GM18951 (cell line): ENCODE measurements around the gene MYH9.
"Not testable (repeated sequence)": the region's sequence is repeated elsewhere in the genome, so short reads cannot be mapped to it uniquely, and the experiment has no call there.

ENCODE experiments used
- POLR2A ChIP-seq: IDR thresholded peaks from 4 replicates; pipeline ENCODE4 v1.6.1; 2011; ENCODE audit warnings: mild to moderate bottlenecking; ENCODE audit not compliant: insufficient read length, insufficient read depth; ENCODE audit errors: extremely low read depth
- in situ Hi-C: fragments of 300-500 bp; cut with MboI; formaldehyde crosslinking; loops from one replicate; pipeline ENCODE4 v1.12.0; 2022; ENCODE audit warnings: low sequenced_read_pairs, mixed read lengths, inconsistent platforms; ENCODE audit not compliant: unreplicated experiment

Gene MYH9

DNA sequence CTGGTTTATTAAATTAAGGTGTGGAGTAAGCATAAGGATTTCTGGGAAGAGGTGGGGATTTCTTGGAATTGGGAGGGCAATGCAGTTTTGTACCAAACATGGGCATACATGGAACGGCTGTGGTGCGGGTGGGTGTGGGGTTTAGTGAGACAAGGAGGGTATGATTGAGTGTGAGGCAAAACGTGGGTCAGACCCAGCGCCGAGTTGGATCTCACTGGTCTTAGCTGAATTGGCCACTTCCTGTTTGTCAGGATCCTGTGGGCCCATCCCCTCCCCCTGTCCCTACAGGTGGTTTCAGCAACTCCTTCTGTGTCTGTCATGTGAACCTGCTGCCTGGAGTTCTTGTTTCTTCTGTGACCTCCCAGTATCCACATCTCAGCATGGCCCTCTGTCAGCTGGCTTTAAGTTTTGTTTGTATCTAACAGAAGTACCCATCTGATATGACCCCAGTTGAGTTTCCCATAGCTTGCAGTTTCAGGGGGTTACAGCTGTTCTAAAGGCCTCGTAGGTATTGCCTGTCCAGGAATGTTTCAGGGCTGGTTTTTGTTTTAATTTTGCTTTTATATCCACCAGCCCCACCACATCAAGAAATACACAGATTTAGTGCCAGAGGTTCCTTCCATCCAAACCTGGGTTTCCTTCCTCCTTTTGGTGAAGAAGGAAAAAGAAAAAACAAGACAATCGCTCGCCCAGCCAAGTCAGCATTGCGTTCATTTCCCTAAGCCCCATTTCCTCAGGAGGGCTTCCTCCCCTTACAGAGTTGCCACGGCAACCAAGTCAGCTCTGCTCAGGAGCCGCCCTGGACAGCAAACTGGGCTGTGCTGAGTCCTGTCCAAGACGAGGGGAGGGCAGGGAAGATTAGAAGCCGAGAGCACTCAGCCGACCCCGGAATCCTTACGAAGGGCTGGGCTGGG lies 128.8 kb downstream of the MYH9 start:
- no peak for TF ChIP-seq POLR2A
- in situ Hi-C loops: no loop called here

DNA sequence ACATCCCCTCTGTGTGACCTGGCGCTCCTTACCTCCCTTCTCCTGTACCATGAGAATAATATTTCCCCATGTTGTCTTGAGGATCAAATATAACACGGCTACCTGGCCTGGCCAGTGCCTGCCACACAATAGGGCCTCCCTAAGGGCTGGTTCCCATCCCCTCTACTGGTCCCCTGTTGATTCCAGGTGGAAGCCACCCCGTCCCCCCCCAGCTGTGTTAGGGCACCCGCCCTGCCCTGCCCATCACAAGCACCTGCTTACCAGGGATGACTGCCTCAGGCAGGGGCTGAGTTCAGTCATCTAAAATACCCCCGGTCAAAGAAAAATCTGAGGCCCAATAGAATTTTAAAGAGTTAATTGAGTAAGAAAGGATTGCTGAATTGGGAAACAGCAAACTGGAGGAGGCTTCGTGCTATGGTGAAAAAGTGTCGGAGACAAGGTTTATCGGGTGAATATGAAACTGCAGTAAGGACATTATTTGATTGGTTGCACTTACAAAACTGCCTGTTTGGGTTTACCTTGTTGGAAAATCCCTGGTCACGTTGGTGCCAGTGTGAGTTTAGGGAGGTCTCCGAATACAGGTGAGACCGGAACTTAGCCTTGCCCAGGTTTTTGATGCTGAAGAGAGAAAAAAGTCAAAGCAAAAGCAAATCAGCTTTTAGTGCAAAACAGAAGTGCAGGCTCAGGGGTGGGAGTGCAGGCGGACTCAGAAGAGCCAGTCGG lies 129.7 kb downstream of the MYH9 start:
- in situ Hi-C loops: no loop called here

DNA sequence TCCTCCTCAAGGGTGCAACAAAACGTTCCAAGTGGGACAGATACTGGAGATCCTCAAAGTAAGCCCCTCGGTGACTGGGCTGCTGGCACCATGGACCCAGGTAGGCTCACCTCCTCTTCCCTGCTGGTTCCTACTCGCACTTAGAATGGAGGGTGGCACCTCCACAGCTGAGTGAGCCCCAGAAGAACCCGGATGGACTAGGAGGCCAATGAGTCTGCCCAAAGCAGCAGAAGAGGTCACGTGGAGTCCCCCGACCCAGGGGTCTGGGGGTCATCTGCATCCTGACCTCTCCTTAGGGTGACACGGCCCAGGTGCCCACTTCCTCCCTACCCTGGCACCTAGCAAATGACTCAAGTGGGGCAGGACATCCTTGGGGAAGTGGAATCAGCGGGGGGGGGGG lies 130.5 kb downstream of the MYH9 start:
- in situ Hi-C loops: no loop called here

More for the DNA sequence above, 129.7 kb downstream of the MYH9 start:
- no peak for TF ChIP-seq POLR2A

GRCh38 chr22:36256478-36256877 lies 131.3 kb downstream of the MYH9 start:
- TF ChIP-seq POLR2A: no peak
- in situ Hi-C loops: no loop called here

More for the DNA sequence above, 130.5 kb downstream of the MYH9 start:
- no peak for TF ChIP-seq POLR2A

DNA sequence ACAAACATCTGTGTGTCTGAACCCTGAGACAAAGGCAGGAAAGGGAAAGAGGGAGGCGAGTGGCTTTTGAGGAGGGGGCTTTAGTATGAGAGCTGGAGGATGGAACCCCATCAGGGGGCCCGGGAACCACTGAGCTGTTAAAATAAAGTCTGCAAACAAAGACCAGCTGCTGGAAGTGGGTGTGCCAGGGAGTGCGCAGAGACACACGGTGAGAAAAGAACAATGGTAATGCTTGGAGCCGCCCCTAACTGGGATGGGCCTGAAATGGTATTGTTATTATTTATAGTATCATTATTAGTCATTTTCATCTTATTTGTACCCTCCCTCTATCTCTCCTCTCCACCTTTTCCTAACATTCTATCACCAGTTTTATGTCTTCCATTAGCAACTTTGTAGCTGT lies 132.2 kb downstream of the MYH9 start:
- in situ Hi-C loops: not testable (repeated sequence)

DNA sequence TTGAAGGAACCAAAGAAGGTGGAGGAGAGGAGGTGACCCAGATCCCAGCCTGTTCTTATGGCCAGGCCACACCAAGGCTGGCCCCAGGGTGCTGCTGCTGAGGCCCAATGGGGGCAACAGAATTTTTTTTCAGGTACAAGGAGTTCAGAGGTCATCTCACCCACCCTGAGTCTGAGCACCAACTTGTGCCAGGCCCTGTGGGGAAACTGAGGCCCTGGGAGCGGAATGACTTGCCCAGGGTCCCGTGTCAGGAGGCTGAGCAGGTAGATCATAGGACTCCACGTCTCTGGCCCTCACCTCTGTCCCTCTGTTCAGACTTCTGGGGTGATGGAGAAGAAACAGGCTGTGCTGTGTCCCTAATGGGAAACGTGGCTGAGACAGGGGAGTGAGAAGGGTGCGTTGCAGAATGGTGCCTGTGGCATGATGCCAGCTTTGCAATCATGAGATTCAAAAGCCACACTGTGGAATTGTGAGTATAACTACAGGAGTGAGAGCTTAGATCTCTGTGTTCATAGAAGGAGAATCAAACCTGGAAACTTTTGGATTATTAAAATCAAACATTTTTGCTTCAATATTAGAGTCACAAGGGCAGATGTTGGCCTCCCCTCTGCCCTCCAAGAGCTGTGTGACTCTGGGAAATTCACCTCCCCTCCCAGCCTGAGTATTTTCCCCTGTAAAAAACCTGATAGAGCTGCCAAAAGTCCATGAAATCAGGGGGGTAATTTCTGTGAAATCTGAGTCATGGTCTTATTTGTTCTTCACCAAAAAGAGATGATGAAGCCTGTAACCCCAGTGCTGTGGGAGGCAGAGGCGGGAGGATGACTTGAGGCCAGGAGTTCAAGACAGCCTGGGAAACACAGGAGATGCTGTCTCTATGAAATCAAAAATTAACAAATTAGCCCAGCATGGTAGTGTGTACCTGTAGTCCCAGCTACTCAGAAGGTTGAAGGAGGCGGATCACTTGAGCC lies 134.0 kb downstream of the MYH9 start:
- in situ Hi-C loops: no loop called here
- no peak for TF ChIP-seq POLR2A

DNA sequence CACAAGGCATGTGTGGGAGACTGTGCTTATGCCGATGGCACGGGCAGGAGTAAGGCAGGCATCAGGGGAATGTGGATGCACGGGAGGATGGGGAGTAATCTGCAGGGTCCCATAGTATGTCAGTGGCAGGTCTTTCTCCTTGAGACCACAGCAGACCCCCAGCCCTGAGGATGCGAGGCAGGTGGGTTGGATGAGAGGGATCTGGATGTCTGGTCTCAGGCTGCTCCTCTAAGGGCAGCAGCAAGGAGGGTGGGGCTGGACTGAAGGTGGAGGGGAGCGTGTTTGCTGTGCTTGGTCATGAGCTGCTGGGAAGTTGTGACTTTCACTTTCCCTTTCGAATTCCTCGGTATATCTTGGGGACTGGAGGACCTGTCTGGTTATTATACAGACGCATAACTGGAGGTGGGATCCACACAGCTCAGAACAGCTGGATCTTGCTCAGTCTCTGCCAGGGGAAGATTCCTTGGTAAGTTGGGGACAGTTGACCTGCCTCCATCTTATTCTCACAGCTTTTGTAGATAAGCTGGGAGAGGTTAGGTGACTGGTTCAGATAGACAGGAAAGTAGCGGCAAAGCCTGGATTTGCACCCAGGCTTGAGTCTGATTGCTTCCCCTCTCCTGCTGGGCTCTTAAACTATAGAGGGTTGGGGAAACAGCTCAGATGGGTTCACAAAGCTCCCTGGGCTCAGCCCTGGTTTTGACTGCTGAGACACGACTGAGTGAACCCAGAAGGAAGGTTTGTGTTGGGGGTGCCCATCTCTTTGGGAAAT lies 134.8 kb downstream of the MYH9 start, which contains the start of gene APOL1:
TSS of gene APOL1 (plus strand) at position 380 of the 769 bp plus-strand sequence. CDS start 1,823 bp downstream, outside the sequence.
- TF ChIP-seq POLR2A: peak; percentile 57
- in situ Hi-C loops: no loop called here

GRCh38 chr22:36251979-36252608 lies 135.7 kb downstream of the MYH9 start:
- in situ Hi-C loops: not testable (repeated sequence)

DNA sequence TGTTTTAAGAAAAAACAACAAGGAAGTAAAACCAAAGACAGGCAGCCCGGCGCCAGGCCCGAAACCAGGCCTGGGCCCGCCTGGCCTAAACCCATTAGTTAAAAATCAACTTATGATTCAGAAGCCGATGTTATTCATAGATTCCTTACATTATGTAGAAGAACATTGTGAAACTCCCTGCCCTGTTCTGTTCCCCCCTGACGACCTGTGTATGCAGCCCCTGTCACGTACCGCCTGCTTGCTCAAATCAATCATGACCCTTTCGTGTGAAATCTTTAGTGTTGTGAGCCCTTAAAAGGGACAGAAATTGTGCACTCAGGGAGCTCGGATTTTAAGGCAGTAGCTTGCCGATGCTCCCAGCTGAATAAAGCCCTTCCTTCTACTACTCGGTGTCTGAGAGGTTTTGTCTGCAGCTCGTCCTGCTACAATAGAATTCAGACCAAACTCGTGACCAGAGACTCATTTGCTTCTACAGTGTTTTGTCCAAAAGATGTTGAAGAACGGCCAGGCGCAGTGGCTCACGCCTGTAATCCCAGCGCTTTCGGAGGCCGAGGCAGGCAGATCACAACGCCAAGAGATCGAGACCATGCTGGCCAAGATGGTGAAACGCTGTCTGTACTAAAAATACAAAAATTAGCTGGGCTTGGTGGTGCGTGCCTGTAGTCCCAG lies 137.3 kb downstream of the MYH9 start:
- in situ Hi-C loops: not testable (repeated sequence)

DNA sequence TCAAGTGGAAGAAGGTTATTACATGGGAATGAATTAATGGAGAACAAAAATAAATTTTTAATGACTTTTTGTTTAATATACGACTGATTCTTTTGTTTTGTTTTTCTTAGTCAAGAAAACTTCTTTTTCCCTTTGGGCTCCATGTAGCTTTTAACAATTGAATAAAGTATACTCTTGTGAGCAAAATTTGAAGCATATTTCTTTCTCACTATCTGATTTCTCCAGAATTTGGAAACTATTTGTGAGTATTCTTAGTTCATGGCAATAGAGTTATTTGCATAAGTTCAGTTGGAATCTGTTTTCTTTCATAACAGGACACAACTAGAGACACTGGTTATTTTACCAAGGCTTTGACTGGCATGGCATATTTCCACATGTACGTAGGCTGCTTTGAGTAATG lies 138.6 kb downstream of the MYH9 start:
- no peak for TF ChIP-seq POLR2A
- in situ Hi-C loops: no loop called here

DNA sequence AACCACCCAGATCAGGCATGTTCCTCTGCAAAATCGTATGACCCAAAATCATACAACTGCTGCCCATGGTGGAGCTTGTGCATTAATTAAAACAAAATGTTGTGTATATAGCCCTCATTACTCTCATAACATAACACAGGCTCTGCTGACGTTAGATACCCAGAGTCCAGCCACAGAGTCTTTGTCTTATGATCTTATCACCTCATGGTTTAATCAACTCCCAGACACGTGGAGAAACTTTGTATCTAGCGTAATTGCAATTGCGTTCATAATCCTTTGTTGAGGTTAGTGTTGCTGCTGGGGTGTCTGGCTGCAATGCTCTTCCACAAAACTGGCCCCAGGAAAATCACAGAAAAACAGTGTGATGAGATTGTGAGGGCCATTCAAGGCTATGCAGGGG lies 139.8 kb downstream of the MYH9 start:
- TF ChIP-seq POLR2A: no peak
- in situ Hi-C loops: no loop called here
